ENCODE results near the gene NTNG1. TPM values are rescaled to one million over a fixed set of nuclear protein-coding genes. Genes with fewer than 3 reads are reported as not detected.

NTNG1 gene
- total and polyA plus RNA-seq, 4 donors = 0.72 to 26.7 (median 3.9) TPM

- no peak overlapping the region for H3K9ac ChIP-seq (ENCODE audit: insufficient read depth in 1 of 2, low read length in 2 of 2)
- no peak for ATAC-seq (ENCODE audit: insufficient read depth, low FRiP score)
- no peak overlapping the region for H3K27ac ChIP-seq (ENCODE audit: low read depth in 1 of 2, low read length in 1 of 2)
- H3K9me3 ChIP-seq (ENCODE audit: control insufficient read depth in 4 of 4, insufficient read depth in 3 of 4, low read length in 3 of 4) = no peaks in the 10 kb centered on the region
- H3K36me3 ChIP-seq (ENCODE audit: control insufficient read depth in 4 of 4, insufficient read depth in 4 of 4, low read length in 4 of 4) = no peaks in the 10 kb centered on the region
- no peak for DNase-seq
- 77 to 81% methylated on average over 2 of the region's 2 CpGs for WGBS, 2 donors
- no peak overlapping the region for H3K4me3 ChIP-seq
- TF ChIP-seq, protein P1, sequence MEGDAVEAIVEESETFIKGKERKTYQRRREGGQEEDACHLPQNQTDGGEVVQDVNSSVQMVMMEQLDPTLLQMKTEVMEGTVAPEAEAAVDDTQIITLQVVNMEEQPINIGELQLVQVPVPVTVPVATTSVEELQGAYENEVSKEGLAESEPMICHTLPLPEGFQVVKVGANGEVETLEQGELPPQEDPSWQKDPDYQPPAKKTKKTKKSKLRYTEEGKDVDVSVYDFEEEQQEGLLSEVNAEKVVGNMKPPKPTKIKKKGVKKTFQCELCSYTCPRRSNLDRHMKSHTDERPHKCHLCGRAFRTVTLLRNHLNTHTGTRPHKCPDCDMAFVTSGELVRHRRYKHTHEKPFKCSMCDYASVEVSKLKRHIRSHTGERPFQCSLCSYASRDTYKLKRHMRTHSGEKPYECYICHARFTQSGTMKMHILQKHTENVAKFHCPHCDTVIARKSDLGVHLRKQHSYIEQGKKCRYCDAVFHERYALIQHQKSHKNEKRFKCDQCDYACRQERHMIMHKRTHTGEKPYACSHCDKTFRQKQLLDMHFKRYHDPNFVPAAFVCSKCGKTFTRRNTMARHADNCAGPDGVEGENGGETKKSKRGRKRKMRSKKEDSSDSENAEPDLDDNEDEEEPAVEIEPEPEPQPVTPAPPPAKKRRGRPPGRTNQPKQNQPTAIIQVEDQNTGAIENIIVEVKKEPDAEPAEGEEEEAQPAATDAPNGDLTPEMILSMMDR (IDR thresholded peaks at IDR 0.05; ENCODE audit: control extremely low read depth, extremely low read depth) = no peak
- no peaks in the 10 kb centered on the region for H3K27me3 ChIP-seq (ENCODE audit: control insufficient read depth in 3 of 3, insufficient read depth in 3 of 3, low read length in 2 of 3)
- no peaks in the 10 kb centered on the region for H3K4me1 ChIP-seq (ENCODE audit: control insufficient read depth in 5 of 5, insufficient read depth in 5 of 5, low read length in 5 of 5)
These were observed 111.4 kb downstream of the NTNG1 start for GRCh38 chr1:107252271-107252670.

DNA sequence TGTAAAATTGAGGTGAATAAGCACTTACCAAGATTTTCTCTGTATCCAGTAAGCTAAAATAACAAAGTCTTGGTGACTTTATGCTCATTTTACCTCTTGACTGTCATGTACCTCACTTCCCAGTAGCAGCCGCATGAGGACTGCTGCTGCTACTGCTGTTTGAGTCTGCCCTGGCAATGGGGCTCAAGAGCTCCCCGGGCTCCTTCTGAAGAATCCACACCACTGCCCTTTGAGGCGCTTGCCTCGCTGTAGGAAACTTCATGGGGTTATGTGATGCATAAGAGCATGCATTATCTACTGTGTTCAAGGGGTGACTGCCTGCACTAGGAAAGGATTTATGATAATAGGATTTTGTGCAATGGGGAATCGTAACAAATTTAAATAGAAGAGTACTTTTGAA is 113.5 kb downstream of the NTNG1 start:
- no peaks in the 10 kb centered on the region for H3K27me3 ChIP-seq (ENCODE audit: control insufficient read depth in 3 of 3, insufficient read depth in 3 of 3, low read length in 2 of 3)
- DNase-seq (no peak), ATAC-seq (ENCODE audit: insufficient read depth, low FRiP score) (no peak)
- H3K27ac ChIP-seq (ENCODE audit: low read depth in 1 of 2, low read length in 1 of 2) = no peak overlapping the region
- H3K36me3 ChIP-seq (ENCODE audit: control insufficient read depth in 4 of 4, insufficient read depth in 4 of 4, low read length in 4 of 4) = no peaks in the 10 kb centered on the region
- TF ChIP-seq, protein P1 (IDR thresholded peaks at IDR 0.05; ENCODE audit: control extremely low read depth, extremely low read depth) = no peak
- no peaks in the 10 kb centered on the region for H3K9me3 ChIP-seq (ENCODE audit: control insufficient read depth in 4 of 4, insufficient read depth in 3 of 4, low read length in 3 of 4)
- H3K4me3 ChIP-seq = no peak overlapping the region
- H3K9ac ChIP-seq (ENCODE audit: insufficient read depth in 1 of 2, low read length in 2 of 2) = no peak overlapping the region
- no peaks in the 10 kb centered on the region for H3K4me1 ChIP-seq (ENCODE audit: control insufficient read depth in 5 of 5, insufficient read depth in 5 of 5, low read length in 5 of 5)
- 76 to 87% methylated on average over 5 of the region's 5 CpGs for WGBS, 2 donors

GRCh38 chr1:107255469-107255868 is 114.6 kb downstream of the NTNG1 start:
- Histone ChIP-seq H3K27me3 (ENCODE audit: control insufficient read depth in 3 of 3, insufficient read depth in 3 of 3, low read length in 2 of 3) (no peaks in the 10 kb centered on the region), H3K36me3 (ENCODE audit: control insufficient read depth in 4 of 4, insufficient read depth in 4 of 4, low read length in 4 of 4) (no peaks in the 10 kb centered on the region), H3K4me1 (ENCODE audit: control insufficient read depth in 5 of 5, insufficient read depth in 5 of 5, low read length in 5 of 5) (no peaks in the 10 kb centered on the region), H3K27ac (ENCODE audit: low read depth in 1 of 2, low read length in 1 of 2) (no peak overlapping the region), H3K9me3 (ENCODE audit: control insufficient read depth in 4 of 4, insufficient read depth in 3 of 4, low read length in 3 of 4) (no peaks in the 10 kb centered on the region), H3K4me3 (no peak overlapping the region), H3K9ac (ENCODE audit: insufficient read depth in 1 of 2, low read length in 2 of 2) (no peak overlapping the region)
- 69 to 76% methylated on average over 3 of the region's 3 CpGs for WGBS, 2 donors
- DNase-seq (no peak), ATAC-seq (ENCODE audit: insufficient read depth, low FRiP score) (no peak)
- TF ChIP-seq, protein P1 (IDR thresholded peaks at IDR 0.05; ENCODE audit: control extremely low read depth, extremely low read depth) = no peak
